H9 (cell line): Measurements from ENCODE around the gene TFRC. TPM values are rescaled to one million over a fixed set of nuclear protein-coding genes. Genes with fewer than 3 reads are reported as not detected.
"Not testable (repeated sequence)": the region's sequence is repeated elsewhere in the genome, so short reads cannot be mapped to it uniquely, and the experiment has no call there.

Experiments
- DNase-seq: peaks from one replicate; pipeline ENCODE4 v3.0.0-alpha.2; 2017
- H2AFZ ChIP-seq: one replicate; pipeline ENCODE4 v1.6.1; 2013; ENCODE audit warnings: mild to moderate bottlenecking, low read length, control low read depth, moderate library complexity
- H2AK5ac ChIP-seq: 2 replicates; pipeline ENCODE4 v1.6.1; 2013; ENCODE audit warnings: low read length, control low read depth, mixed read lengths; ENCODE audit not compliant: insufficient read length
- H2BK120ac ChIP-seq: one replicate; pipeline ENCODE4 v1.6.1; 2013; ENCODE audit warnings: low read depth, mild to moderate bottlenecking, low read length, control low read depth, inconsistent platforms; ENCODE audit not compliant: poor library complexity, severe bottlenecking
- H2BK12ac ChIP-seq: 2 replicates; pipeline ENCODE4 v1.6.1; 2013; ENCODE audit warnings: low read length, control low read depth, mixed read lengths, low read depth; ENCODE audit not compliant: insufficient read length
- H2BK15ac ChIP-seq: 2 replicates; pipeline ENCODE4 v1.6.1; 2013; ENCODE audit warnings: low read depth, low read length, control low read depth
- H2BK20ac ChIP-seq: one replicate; pipeline ENCODE4 v1.6.1; 2013; ENCODE audit warnings: low read depth, mild to moderate bottlenecking, low read length, control low read depth, inconsistent platforms; ENCODE audit not compliant: poor library complexity, severe bottlenecking
- H2BK5ac ChIP-seq: 2 replicates; pipeline ENCODE4 v1.6.1; 2013; ENCODE audit warnings: low read length, control low read depth, mixed read lengths; ENCODE audit not compliant: insufficient read length
- H3K14ac ChIP-seq: 2 replicates; pipeline ENCODE4 v1.6.1; 2013; ENCODE audit warnings: low read length, control low read depth; ENCODE audit not compliant: insufficient read depth
- H3K18ac ChIP-seq: 2 replicates; pipeline ENCODE4 v1.6.1; 2013; ENCODE audit warnings: low read depth, mild to moderate bottlenecking, mixed read lengths, low read length, control low read depth; ENCODE audit not compliant: insufficient read length
- H3K23ac ChIP-seq: 2 replicates; pipeline ENCODE4 v1.6.1; 2013; ENCODE audit warnings: low read length, control low read depth, mixed read lengths, low read depth; ENCODE audit not compliant: insufficient read length
- H3K23me2 ChIP-seq: 2 replicates; pipeline ENCODE4 v1.6.1; 2013; ENCODE audit warnings: low read depth, mild to moderate bottlenecking, mixed read lengths, low read length, control low read depth; ENCODE audit not compliant: insufficient read length, poor library complexity, severe bottlenecking
- H3K27ac ChIP-seq: 2 replicates; pipeline ENCODE4 v1.5.1; 2013; ENCODE audit warnings: low read length, control low read depth, mixed read lengths, low read depth; ENCODE audit not compliant: insufficient read length
- H3K27me3 ChIP-seq: 2 replicates; pipeline ENCODE4 v1.6.1; 2013; ENCODE audit warnings: low read length, control low read depth, inconsistent platforms; ENCODE audit not compliant: insufficient read depth
- H3K4ac ChIP-seq: 2 replicates; pipeline ENCODE4 v1.6.1; 2013; ENCODE audit warnings: low read depth, mild to moderate bottlenecking, control low read depth, inconsistent platforms, low read length, moderate library complexity
- H3K4me1 ChIP-seq: 2 replicates; pipeline ENCODE4 v1.6.1; 2013; ENCODE audit warnings: low read length, control low read depth, inconsistent platforms; ENCODE audit not compliant: insufficient read depth
- H3K4me2 ChIP-seq: 2 replicates; pipeline ENCODE4 v1.6.1; 2013; ENCODE audit warnings: low read length, control low read depth, mixed read lengths; ENCODE audit not compliant: insufficient read length, insufficient read depth
- H3K56ac ChIP-seq: 2 replicates; pipeline ENCODE4 v1.6.1; 2013; ENCODE audit warnings: low read depth, mild to moderate bottlenecking, mixed read lengths, low read length, control low read depth; ENCODE audit not compliant: insufficient read length
- H3K79me1 ChIP-seq: 2 replicates; pipeline ENCODE4 v1.6.1; 2013; ENCODE audit warnings: low read depth, mild to moderate bottlenecking, moderate library complexity, low read length, control low read depth, inconsistent platforms; ENCODE audit not compliant: insufficient read depth, poor library complexity, severe bottlenecking
- H3K79me2 ChIP-seq: 2 replicates; pipeline ENCODE4 v1.6.1; 2013; ENCODE audit warnings: low read length, control low read depth, inconsistent platforms; ENCODE audit not compliant: insufficient read depth
- H3K9ac ChIP-seq: 2 replicates; pipeline ENCODE4 v1.6.1; 2013; ENCODE audit warnings: low read length, control low read depth, mixed read lengths; ENCODE audit not compliant: insufficient read length; ENCODE audit errors: extremely low read depth
- H3K9me3 ChIP-seq: one replicate; pipeline ENCODE4 v1.6.1; 2013; ENCODE audit warnings: low read depth, low read length, inconsistent platforms; ENCODE audit not compliant: control insufficient read depth
- H3T11ph ChIP-seq: one replicate; pipeline ENCODE4 v1.6.1; 2013; ENCODE audit warnings: mild to moderate bottlenecking, low read length, control low read depth, inconsistent platforms
- H4K20me1 ChIP-seq: one replicate; pipeline ENCODE4 v1.6.1; 2013; ENCODE audit not compliant: control insufficient read depth, insufficient read length, insufficient read depth
- H4K5ac ChIP-seq: 2 replicates; pipeline ENCODE4 v1.6.1; 2013; ENCODE audit warnings: low read depth, mild to moderate bottlenecking, mixed read lengths, low read length, control low read depth; ENCODE audit not compliant: insufficient read length
- H4K8ac ChIP-seq: replicated peaks from 2 replicates; pipeline ENCODE4 v1.6.1; 2013; ENCODE audit warnings: low read length, control low read depth, mixed read lengths, low read depth; ENCODE audit not compliant: insufficient read length
- H4K91ac ChIP-seq: 2 replicates; pipeline ENCODE4 v1.6.1; 2013; ENCODE audit warnings: low read depth, mild to moderate bottlenecking, moderate library complexity, mixed read lengths, low read length, control low read depth; ENCODE audit not compliant: insufficient read length
- H3K27ac Mint-ChIP-seq, 3 experiments: 2 replicates in 2 of 3; 3 replicates in 1 of 3; pipeline ENCODE4 v1.8.0; 2020 to 2021; ENCODE audit warnings: mixed read lengths in 3 of 3, mild to moderate bottlenecking in 1 of 3, moderate library complexity in 1 of 3
- H3K27me3 Mint-ChIP-seq: 2 replicates; pipeline ENCODE4 v1.8.0; 2021; ENCODE audit warnings: low read depth, mild to moderate bottlenecking, moderate library complexity, mixed read lengths
- H3K36me3 Mint-ChIP-seq, 3 experiments: 2 replicates in 2 of 3; 3 replicates in 1 of 3; pipeline ENCODE4 v1.8.0; 2020 to 2021; ENCODE audit warnings: low read depth in 3 of 3, mixed read lengths in 3 of 3; ENCODE audit not compliant: insufficient read depth in 1 of 3
- H3K4me1 Mint-ChIP-seq, 2 experiments: 2 replicates each; pipeline ENCODE4 v1.8.0; 2020; ENCODE audit warnings: mixed read lengths in 2 of 2
- H3K4me3 Mint-ChIP-seq, 2 experiments: 2 replicates in 1 of 2; 3 replicates in 1 of 2; pipeline ENCODE4 v1.8.0; 2020 to 2021; ENCODE audit warnings: mild to moderate bottlenecking in 2 of 2, mixed read lengths in 2 of 2, moderate library complexity in 1 of 2
- H3K9me3 Mint-ChIP-seq, 2 experiments: 2 replicates in 1 of 2; 3 replicates in 1 of 2; pipeline ENCODE4 v1.8.0; 2020; ENCODE audit warnings: mild to moderate bottlenecking in 2 of 2, mixed read lengths in 2 of 2, moderate library complexity in 1 of 2
- WGBS: extraction: QIAGEN DNeasy Blood & Tissue Kit; methylation state at CpG from one replicate; pipeline ENCODE4 v1.1.7; 2013; ENCODE audit warnings: missing lambda C conversion rate, low lambda C conversion rate, mixed read lengths; ENCODE audit not compliant: insufficient read length; ENCODE audit errors: extremely low coverage; 5-methylcytosine and 5-hydroxymethylcytosine counted together
- total RNA-seq: library from RNA; stranded (reverse); gene quantifications from 2 replicates; pipeline ENCODE4 v1.2.1, GENCODE V29; 2021

TFRC gene
- total RNA-seq, 1 experiment from 2014 or later: 135 TPM

DNA sequence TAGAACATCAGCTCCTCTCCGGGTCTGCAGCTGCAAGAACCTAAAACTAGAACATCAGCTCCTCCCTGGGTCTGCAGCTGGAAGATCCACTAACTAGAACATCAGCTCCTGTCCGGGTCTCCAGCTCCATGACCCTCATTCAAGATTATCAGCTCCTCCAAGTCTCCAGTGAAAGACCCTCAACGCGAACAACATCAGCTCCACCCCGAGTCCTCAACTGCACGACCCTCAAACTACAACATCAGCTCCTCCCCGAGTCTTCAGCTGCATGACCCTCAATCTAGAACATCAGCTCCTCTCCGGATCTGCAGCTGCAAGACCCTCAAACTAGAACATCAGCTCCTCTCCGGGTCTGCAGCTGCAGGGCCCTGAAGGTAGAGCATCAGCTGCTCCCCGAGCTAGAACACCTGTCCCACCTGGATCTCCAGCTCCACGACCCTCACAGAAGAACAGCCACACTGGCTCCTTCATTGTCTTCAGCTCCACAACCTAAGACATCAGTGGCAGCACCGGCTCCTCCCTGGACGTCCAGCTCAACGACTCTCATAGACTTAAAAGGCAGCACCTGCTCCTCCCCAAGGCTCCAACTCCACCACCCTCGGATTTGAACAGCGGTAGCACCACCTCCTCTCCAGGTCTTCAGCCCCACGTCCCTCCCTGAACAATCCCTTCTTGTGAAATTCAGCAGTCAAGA lies 77.4 kb downstream of the TFRC start:
- H3K27ac ChIP-seq, H2AK5ac ChIP-seq, H4K91ac ChIP-seq, H3K4ac ChIP-seq, H2BK15ac ChIP-seq, H3K27me3 ChIP-seq, H3K79me1 ChIP-seq, H3K27me3 Mint-ChIP-seq, H3K18ac ChIP-seq, H3K4me1 ChIP-seq, H2AFZ ChIP-seq, H2BK20ac ChIP-seq, H3K4me2 ChIP-seq, H3K79me2 ChIP-seq, H3K9ac ChIP-seq, H3K23ac ChIP-seq, H3K27ac Mint-ChIP-seq, H4K5ac ChIP-seq, H2BK120ac ChIP-seq, H4K8ac ChIP-seq, H4K20me1 ChIP-seq, H3K9me3 Mint-ChIP-seq, H3K14ac ChIP-seq, H2BK5ac ChIP-seq, H2BK12ac ChIP-seq, H3K4me3 Mint-ChIP-seq, H3K9me3 ChIP-seq, H3K56ac ChIP-seq, H3T11ph ChIP-seq, H3K4me1 Mint-ChIP-seq, H3K23me2 ChIP-seq: not testable (repeated sequence)
- no CpG with 5 or more reads among the region's 17 CpGs for WGBS
- peak; percentile 18 for DNase-seq
- peaks cover 4 to 15% (median 9%) of the 10 kb centered on the region in 3 experiments; a peak in 6 of 7 replicates for H3K36me3 Mint-ChIP-seq
